Right lung (tissue), 5 donors: ENCODE results near the gene ASPN. TPM values are rescaled to one million over a fixed set of nuclear protein-coding genes. Genes with fewer than 3 reads are reported as not detected.

ENCODE experiments used
- DNase-seq, 2 donors: peaks; one replicate each; pipeline ENCODE4 v3.0.0-alpha.2; 2013
- polyA plus RNA-seq, 5 donors: library from polyadenylated mRNA; unstranded; fragments of 120-200 nt; gene quantifications; one replicate each; pipeline versions ENCODE4 v1.2.1 to v1.2.3, GENCODE V29; 2013; ENCODE audit warnings: inconsistent platforms in 1 of 5, low replicate concordance in 1 of 5; ENCODE audit not compliant: insufficient read length in 5 of 5, insufficient read depth in 1 of 5

Gene ASPN
- polyA plus RNA-seq, 5 donors = 5.8 to 13.9 (median 7.4) TPM

GRCh38 chr9:92476962-92477361 is 5.3 kb downstream of the ASPN start:
- DNase-seq = no peak

DNA sequence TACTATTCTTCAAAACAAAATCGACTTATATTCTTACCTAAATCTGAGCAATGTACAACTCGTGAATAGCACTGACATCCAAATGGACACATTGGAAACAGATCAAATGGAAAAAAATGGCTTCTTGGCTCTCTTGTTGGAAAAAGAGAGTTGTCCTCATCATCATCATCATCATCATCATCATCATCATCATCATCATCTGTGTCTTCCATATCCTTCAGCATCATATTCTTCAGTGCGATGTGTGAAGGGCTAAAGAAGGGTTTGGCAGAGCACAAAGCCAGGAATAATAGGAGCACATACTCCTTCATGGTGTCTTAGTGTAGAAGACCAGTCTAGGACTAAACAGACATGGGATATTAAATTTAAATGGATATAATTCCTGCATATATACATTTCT is 7.7 kb downstream of the ASPN start:
- DNase-seq = no peak

- DNase-seq = no peak
Observed at GRCh38 chr9:92468206-92468605, 14.1 kb downstream of the ASPN start.

- DNase-seq = no peak
Observed at GRCh38 chr9:92467511-92467910, 14.8 kb downstream of the ASPN start.

GRCh38 chr9:92467041-92467440 is 15.3 kb downstream of the ASPN start:
- DNase-seq = no peak

- no peak for DNase-seq
Observed at GRCh38 chr9:92463984-92464383, 18.3 kb downstream of the ASPN start.

DNA sequence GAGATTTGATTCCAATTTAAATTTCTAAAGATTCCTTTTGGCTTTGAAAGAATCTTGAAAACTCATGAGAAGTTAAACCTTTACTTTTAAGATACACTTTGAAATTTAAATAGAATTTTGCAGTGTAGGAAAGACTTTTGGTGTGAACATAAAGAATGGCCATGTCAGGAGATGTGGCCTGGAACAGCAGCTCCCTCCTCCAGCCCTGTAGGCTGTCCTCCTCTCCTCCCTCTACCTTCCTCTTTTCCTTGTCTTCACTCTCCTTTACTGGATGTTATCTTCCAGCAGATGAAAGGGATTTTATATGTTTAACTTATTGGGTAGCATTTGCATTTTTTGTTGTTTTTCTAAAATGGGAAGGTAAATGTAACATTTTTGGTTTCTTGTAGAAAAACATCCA is 18.9 kb downstream of the ASPN start:
- DNase-seq = no peak

DNA sequence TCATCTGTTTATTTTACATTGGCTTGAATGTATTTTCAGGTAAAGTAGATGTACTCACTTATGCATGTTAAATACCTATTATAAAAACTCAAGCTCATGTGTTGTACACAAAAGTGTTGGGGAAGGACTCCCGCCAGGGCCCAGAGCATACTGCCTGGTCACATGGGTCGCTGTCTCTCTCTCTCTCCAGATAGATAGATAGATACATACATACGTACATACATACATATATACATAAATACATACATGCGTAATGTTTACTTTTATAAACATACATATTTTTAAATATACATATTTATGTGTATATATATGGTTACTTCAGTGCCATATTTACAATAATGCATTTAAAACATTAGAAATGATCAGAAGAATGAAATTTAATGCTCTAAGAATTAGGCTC is 24.7 kb downstream of the ASPN start:
- no peak for DNase-seq

GRCh38 chr9:92455217-92455616 is 27.1 kb downstream of the ASPN start:
- DNase-seq = no peak

- no peak for DNase-seq
Observed at GRCh38 chr9:92446536-92446935, 35.8 kb downstream of the ASPN start.

GRCh38 chr9:92444841-92445240 is 37.5 kb downstream of the ASPN start:
- no peak for DNase-seq

DNA sequence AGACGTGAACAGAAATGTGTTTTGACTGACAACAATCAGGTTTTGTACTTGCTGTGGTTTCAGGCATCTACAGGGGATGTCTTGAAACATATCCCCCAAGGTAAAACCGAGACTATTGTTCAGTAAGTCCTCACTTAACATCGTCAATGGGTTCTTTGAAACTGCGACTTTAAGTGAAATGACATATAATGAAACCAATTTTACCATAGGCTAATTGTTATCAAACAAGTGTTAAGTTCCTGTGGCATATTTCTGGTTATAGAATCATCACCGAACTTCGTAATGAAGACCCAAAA is 41.6 kb downstream of the ASPN start:
- no peak for DNase-seq

DNA sequence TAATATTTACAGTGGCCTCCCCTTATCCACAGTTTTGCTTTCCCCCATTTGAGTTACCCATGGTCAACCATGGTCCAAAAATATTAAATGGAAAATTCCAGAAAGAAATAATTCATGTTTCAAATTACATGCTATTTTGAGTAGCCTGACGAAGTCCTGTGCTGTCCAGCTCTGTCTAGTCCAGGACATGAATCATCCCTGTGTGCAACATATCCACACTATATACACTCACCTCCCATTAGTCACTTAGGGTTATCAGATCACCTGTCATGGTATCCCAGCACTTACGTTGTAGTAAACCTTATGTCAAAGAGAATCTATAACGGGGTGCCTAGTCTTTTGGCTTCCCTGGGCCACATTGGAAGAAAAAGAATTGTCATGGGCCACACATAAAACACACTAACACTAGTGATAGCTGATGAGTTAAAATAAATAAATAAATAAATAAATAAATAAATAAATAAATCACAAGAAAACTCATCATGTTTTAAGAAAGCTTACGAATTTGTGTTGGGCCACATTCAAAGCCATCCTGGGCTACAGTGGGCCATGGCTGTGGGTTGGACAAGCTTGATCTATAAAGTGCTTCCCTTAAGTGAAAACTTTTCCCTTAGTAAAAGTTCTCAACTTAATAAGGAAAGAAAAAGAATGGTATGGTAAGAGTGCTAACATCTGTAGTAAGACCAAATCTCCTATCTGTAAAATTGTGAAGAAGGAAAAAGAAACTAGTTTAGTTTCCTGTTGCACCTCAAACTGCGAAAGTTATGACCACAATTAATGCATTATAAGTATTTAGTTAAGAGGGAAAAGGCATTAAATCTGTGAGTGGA is 42.2 kb downstream of the ASPN start:
- DNase-seq = no peak

DNA sequence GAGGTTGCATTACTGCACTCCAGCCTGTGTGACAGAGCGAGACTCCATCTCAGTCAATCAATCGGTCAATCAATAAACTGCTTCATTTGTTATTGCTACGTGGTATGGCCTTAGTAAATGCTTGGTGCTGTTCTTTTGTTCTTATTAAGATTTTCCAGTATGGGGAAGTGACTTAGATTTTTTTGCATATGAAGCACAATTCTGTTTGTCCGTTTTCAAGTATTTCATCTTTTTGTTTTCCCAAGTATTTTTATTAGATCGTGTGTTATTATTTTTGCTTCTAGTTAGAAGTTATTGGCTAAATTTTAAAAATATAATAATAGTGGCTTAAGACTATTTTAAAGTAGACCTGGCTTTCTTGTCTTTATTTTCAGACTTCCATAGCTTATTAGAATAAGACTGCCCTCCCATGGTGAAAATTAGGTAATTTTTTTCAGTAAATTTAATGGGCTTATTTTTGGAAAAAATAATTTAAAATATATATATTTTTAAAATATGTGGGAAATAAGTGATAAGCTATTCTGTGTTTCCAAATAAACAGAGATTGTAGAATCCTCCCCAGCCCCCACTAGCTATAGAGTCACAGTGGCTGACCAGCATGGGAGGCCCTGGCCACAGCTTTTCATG is 43.3 kb downstream of the ASPN start:
- DNase-seq = no peak

GRCh38 chr9:92435263-92435662 is 47.0 kb downstream of the ASPN start:
- DNase-seq = no peak

DNA sequence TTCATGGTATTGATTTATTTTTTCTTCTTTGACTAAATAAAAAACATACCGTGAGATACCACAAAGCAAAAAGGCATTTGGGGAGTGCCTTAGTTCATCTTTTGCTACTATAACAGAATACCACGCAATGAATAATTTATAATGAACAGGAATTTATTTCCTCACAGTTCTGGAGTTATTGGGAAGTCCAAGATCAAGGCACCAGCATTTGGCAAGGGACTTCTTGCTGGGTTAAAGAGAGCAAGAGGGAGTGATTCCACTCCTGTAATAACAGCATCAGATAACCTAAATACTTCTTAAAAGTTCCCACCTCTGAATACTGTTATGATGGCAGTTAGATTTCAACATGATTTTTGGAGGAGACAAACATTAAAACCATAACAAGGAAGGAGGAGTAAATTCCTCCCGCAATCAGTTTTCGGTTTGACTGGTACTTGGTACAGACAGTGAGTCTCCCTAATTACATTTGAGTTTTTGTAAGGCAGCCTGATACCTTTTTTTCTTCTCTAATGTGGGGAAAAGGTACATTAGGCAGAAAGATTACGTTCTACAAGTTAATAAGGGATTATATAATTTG is 49.2 kb downstream of the ASPN start:
- no peak for DNase-seq

DNA sequence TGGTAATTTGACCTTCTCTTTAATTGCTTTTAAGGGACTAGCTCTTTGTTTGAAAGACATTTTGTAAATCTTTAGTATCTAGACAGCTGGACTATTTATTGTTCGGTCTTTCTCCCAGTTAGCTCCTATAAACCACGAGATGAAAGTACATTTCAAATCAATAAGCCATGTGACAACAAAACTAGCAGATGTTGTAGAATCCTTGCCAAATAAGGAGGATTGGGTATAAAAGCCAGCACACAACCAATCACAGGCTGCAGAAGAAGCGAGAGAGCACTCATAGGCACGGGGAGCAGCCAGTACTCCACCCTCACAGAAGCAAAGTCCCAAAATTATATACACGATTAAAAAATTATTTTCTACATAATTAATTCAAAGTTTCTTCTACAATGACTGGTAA is 50.0 kb downstream of the ASPN start:
- DNase-seq = no peak

DNA sequence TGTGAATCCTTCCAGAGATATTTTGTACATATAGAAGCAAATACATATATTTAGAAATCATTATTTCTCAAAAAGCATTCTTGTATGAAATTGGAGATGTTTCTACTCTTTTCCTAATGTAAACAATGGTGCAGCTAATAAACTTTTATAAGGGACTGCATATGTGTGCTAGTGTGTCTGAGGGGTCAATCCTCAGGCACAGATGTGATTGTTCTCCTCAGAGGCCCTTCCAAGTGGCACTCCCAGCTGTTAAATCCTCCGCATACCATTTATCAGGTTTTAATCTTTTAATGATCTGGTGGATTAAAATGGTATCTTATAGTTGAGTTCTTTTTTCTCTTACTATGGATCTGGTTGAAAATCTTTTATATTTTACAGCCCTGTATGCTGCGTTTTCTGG is 52.5 kb downstream of the ASPN start:
- no peak for DNase-seq

DNA sequence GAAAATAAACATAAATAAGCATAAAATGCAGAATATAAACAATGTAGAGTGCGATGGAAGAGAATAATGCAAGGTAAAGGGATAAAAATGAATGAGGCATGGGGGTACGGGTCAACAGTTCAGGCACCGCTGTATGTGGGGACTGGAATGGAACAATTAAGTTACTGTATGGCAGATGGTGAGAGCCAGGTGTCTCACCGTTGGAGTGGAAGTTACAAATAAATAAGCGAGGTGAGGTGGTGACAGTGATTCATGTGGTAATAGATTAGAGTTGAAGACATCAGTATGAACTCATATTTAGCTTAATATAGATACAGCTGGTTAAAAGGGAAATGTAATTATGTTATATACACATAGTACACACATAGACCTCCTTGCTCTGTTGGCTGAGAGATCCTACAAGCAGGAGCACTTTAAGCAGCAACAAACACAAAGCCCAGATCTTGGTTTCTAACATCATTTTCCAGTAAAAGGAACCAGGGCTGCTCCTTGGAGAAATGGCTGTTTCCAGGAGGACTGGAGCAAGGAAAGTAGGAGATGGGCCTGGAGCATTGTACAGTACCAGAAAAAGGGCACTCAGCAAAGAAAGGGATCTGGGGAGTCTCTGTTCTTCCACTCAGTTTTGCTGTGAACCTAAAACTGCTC is 55.7 kb downstream of the ASPN start:
- no peak for DNase-seq

DNA sequence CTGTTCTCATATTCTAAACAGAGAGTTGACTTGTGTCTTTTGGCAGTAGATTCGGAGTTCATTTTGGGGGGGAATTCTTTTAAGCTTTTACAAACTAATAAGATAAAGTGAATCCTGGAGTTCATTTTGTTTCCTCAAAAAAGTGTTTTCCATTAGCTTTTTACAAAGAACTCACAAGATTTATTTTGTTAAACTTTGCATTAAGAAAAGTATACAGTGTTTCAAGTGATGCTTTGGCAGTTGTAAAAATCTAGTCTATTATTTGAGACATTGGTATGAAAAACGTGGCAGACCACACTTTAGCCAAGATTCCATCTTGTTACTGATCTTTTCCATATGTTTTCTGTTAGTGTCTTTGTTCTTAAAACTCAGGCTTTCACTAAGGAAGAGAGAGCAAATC is 56.8 kb downstream of the ASPN start:
- DNase-seq = peak; percentile 82 to 90

GRCh38 chr9:92424340-92424739 is 58.0 kb downstream of the ASPN start, which contains the start of gene OMD:
TSS of gene OMD (minus strand) at chr9:92424471. CDS start at chr9:92417558, 6,913 bp downstream.
- no peak for DNase-seq

GRCh38 chr9:92423612-92424011 is 58.7 kb downstream of the ASPN start:
- DNase-seq = no peak
